Neural progenitor cell (in vitro differentiated cells): Measurements from ENCODE around the gene PAPOLB.

Source experiments
- CTCF ChIP-seq: fragments of 200-600 bp; sonication (generic); IDR thresholded peaks from 2 replicates; pipeline ENCODE4 v1.5.1; 2017; ENCODE audit warnings: antibody characterized with exemption, mild to moderate bottlenecking
- EZH2phosphoT487 ChIP-seq: fragments of 200-600 bp; sonication (generic); IDR thresholded peaks from 2 replicates; pipeline ENCODE4 v1.6.1; 2017; ENCODE audit warnings: antibody characterized with exemption

DNA sequence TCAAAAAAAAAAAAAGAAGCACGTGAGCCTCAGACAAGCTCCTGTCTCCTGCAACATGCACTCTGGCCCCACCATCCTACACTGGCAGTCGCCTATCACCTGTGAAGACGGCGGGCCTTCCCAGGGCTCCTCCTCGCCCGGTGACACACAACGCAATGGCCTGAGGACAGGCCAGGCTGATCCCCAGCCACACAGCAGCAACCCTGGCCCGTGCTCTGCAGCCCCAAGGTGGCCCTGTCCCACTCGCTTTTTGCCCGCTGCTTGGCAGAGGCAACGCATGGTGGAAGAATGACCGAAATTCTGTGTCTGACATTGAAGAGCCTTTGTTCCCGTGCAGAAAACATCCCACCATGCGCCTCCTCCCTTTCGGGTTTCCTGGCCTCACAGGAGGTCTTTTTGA is 13.6 kb upstream of the PAPOLB start:
- TF ChIP-seq CTCF, result no peak
- TF ChIP-seq EZH2phosphoT487, result no peak
